Prostate gland (tissue), 2 donors: ENCODE data around the gene MRPS9. TPM values are rescaled to one million over a fixed set of nuclear protein-coding genes. Genes with fewer than 3 reads are reported as not detected.

Experiments
- DNase-seq: peaks from one replicate; pipeline ENCODE4 v3.0.0-alpha.2; 2019; ENCODE audit warnings: low spot score
- H3K27ac ChIP-seq, 2 donors: fragments of 200-600 bp; sonication (generic); 2 replicates each; pipeline ENCODE4 v1.5.1; 2017 to 2019
- H3K27me3 ChIP-seq: fragments of 200-600 bp; sonication (generic); replicated peaks from 2 replicates; pipeline ENCODE4 v1.5.1; 2019; ENCODE audit not compliant: insufficient read depth
- H3K36me3 ChIP-seq, 2 donors: fragments of 200-600 bp; sonication (generic); 1 replicate in 1 of 2; 2 replicates in 1 of 2; pipeline versions ENCODE4 v1.5.1 to v1.8.1; 2017 to 2019
- H3K4me1 ChIP-seq: fragments of 200-600 bp; sonication (generic); replicated peaks from 2 replicates; pipeline ENCODE4 v1.5.1; 2019
- H3K4me3 ChIP-seq, 2 donors: fragments of 200-600 bp; sonication (generic); 2 replicates each; pipeline ENCODE4 v1.5.1; 2017 to 2019
- H3K9me3 ChIP-seq: fragments of 200-600 bp; sonication (generic); 2 replicates; pipeline ENCODE4 v1.5.1; 2017
- CTCF ChIP-seq, 4 experiments: fragments of 200-600 bp in 2 of 4; fragments of 450-650 bp in 2 of 4; sonication (generic) in 2 of 4; IDR thresholded peaks; 1 replicate in 3 of 4; 2 replicates in 1 of 4; pipeline ENCODE4 v1.5.1; 2016 to 2019; ENCODE audit warnings: antibody characterized with exemption in 4 of 4, mild to moderate bottlenecking in 2 of 4, moderate library complexity in 2 of 4
- POLR2A ChIP-seq: fragments of 450-650 bp; IDR thresholded peaks from one replicate; pipeline ENCODE4 v1.6.1; 2016; ENCODE audit warnings: antibody characterized with exemption, mild to moderate bottlenecking
- POLR2AphosphoS5 ChIP-seq: sonication (generic); formaldehyde crosslinking; IDR thresholded peaks from one replicate; pipeline ENCODE4 v1.6.1; 2017; ENCODE audit warnings: antibody characterized with exemption
- WGBS: methylation state at CpG from one replicate; pipeline ENCODE4 v1.1.5; 2018; 5-methylcytosine and 5-hydroxymethylcytosine counted together
- intact Hi-C: fragments of 100-400 bp; cut with DNase I; formaldehyde crosslinking; loops from one replicate; pipeline ENCODE4 v1.14.2; 2022
- total RNA-seq, 2 donors: library from RNA; depleted of rRNA; stranded (reverse); fragments of >200 nt; gene quantifications; one replicate each; pipeline ENCODE4 v1.1.0, GENCODE V29; 2016

Gene MRPS9
- total RNA-seq, 2 donors from 2014 or later, result 18.1 to 24.9 TPM

GRCh38 chr2:105138643-105139042 lies 100.8 kb downstream of the MRPS9 start:
- Histone ChIP-seq H3K4me1 (no peaks in the 10 kb centered on the region), H3K4me3 (no peak overlapping the region), H3K9me3 (no peaks in the 10 kb centered on the region), H3K27me3 (no peaks in the 10 kb centered on the region), H3K36me3 (no peaks in the 10 kb centered on the region), H3K27ac (no peak overlapping the region)
- WGBS, result 70% methylated on average over 5 of the region's 5 CpGs
- intact Hi-C loops, result no loop called here
- no peak for DNase-seq
- no peak for TF ChIP-seq CTCF (IDR thresholded peaks at IDR 0.05)
- TF ChIP-seq POLR2A, result no peak
- TF ChIP-seq POLR2AphosphoS5, result no peak

GRCh38 chr2:105139556-105140239 lies 101.8 kb downstream of the MRPS9 start:
- intact Hi-C loops, result no loop called here
- WGBS, result 74% methylated on average over 6 of the region's 6 CpGs

GRCh38 chr2:105140240-105140568 lies 102.3 kb downstream of the MRPS9 start:
- Histone ChIP-seq H3K4me3 (no peak overlapping the region), H3K4me1 (peaks cover 4% of the 10 kb centered on the region), H3K36me3 (no peaks in the 10 kb centered on the region), H3K27me3 (no peaks in the 10 kb centered on the region), H3K9me3 (no peaks in the 10 kb centered on the region), H3K27ac (no peak overlapping the region)
- no peak for DNase-seq
- 55% methylated on average over 1 of the region's 1 CpG for WGBS
- intact Hi-C loops, result no loop called here
- no peak for TF ChIP-seq POLR2A
- no peak for TF ChIP-seq CTCF (IDR thresholded peaks at IDR 0.05)
- TF ChIP-seq POLR2AphosphoS5, result no peak

More at GRCh38 chr2:105139556-105140239, 101.8 kb downstream of the MRPS9 start:
- peaks cover 4% of the 10 kb centered on the region for H3K4me1 ChIP-seq
- no peaks in the 10 kb centered on the region for H3K9me3 ChIP-seq
- H3K27me3 ChIP-seq, result no peaks in the 10 kb centered on the region
- no peak overlapping the region for H3K4me3 ChIP-seq
- H3K36me3 ChIP-seq, result no peaks in the 10 kb centered on the region
- H3K27ac ChIP-seq, result no peak overlapping the region
- no peak for TF ChIP-seq POLR2A
- no peak for TF ChIP-seq POLR2AphosphoS5
- no peak for TF ChIP-seq CTCF (IDR thresholded peaks at IDR 0.05)
- DNase-seq, result no peak

- Histone ChIP-seq H3K27ac (no peak overlapping the region), H3K4me1 (peaks cover 4% of the 10 kb centered on the region), H3K27me3 (no peaks in the 10 kb centered on the region), H3K36me3 (no peaks in the 10 kb centered on the region), H3K9me3 (no peaks in the 10 kb centered on the region), H3K4me3 (no peak overlapping the region)
- DNase-seq, result peak; percentile 10
- 72% methylated on average over 4 of the region's 4 CpGs for WGBS
- TF ChIP-seq POLR2A (no peak), CTCF (IDR thresholded peaks at IDR 0.05) (no peak), POLR2AphosphoS5 (no peak)
- intact Hi-C loops, result no loop called here
These were observed 103.3 kb downstream of the MRPS9 start for GRCh38 chr2:105141099-105141614.

GRCh38 chr2:105142239-105142638 lies 104.4 kb downstream of the MRPS9 start:
- Histone ChIP-seq H3K27me3 (no peaks in the 10 kb centered on the region), H3K9me3 (no peaks in the 10 kb centered on the region), H3K36me3 (no peaks in the 10 kb centered on the region), H3K4me1 (peaks cover 4% of the 10 kb centered on the region), H3K27ac (no peak overlapping the region), H3K4me3 (no peak overlapping the region)
- DNase-seq, result no peak
- TF ChIP-seq POLR2AphosphoS5, result no peak
- TF ChIP-seq CTCF (IDR thresholded peaks at IDR 0.05), result no peak
- TF ChIP-seq POLR2A, result no peak
- intact Hi-C loops, result no loop called here
- WGBS, result 84% methylated on average over 5 of the region's 5 CpGs
